Activated naive CD4-positive, alpha-beta T cell (primary cell): ENCODE data around the gene NDUFAF5.

Experiments used
- DNase-seq, 4 experiments: peaks; one replicate each; lab custom pipeline; 2025; lab: John Stamatoyannopoulos, UW

NDUFAF5 gene

DNA sequence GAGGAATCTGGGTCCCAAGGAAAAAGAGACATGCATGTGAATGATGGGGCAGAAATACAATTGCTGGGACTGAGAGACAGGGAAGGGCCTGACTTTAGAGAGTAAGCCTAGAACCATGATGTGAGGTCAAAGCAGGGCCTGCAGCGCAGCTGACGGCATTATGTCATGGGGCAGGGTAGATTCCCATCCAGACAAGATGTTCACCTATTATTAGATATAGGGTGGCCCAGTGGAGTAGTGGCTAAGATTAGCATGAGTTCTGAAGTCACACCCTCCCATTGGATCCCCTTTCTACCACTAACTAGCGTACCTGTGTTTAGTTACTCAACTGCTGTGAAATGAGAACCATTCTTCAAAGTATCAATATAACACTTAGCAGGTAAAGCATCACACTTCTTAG lies 39.6 kb downstream of the NDUFAF5 start:
- DNase-seq = no peak

DNA sequence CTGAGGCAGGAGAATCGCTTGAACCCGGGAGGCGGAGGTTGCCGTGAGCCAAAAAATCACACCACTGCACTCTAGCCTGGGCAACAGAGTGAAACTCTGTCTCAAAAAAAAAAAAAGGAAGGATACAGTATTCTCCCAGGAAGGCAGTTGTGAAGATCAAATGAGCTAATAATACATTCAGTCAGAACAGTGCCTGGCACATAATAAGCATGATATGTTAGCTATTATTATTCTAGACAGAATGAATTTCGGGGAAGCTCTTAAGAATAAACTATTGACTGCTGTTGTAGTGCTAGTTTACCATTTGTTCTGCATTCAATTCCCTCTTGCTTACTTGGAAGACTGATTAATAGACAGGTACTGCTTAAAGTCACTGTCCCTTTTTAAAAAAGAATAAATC lies 40.6 kb downstream of the NDUFAF5 start:
- DNase-seq = no peak

DNA sequence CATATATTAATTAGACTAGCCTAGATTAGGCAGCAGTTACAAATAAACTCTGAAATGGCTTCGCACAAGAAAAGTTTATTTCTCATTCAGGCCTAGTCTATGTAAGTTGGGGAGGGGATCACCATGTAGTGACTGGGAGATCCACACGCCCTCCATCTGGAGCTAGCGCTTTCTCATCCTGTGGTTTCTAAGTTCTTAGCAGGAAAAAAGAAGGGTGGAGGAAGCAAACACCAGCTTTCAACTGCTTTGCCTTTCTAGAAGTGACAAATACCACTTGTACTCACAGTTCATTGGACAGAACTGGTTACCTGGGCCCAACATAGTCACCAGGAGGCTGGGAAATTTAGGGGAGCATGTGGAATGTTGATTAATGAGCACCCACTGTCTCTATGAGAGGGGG lies 46.6 kb downstream of the NDUFAF5 start:
- DNase-seq = no peak

DNA sequence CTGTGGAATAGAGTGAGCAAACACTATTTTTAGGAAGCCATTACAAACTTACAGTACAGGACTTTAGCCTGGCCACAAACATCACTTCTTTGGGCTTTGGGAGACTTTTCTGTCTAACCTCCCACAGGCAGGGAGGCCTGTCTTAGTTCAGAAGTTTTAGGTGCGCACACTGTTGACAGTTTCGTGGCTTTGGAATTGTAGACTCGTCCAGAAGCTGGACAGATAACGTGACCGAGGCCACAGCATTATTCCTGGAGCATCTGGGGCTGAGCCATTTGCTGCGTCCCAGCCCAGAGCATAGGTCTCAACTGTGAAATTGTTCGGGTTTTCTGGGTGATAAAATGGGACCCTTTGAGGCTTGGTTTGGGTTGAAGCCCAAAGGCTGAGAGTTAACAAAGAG lies 53.8 kb downstream of the NDUFAF5 start:
- DNase-seq = no peak

DNA sequence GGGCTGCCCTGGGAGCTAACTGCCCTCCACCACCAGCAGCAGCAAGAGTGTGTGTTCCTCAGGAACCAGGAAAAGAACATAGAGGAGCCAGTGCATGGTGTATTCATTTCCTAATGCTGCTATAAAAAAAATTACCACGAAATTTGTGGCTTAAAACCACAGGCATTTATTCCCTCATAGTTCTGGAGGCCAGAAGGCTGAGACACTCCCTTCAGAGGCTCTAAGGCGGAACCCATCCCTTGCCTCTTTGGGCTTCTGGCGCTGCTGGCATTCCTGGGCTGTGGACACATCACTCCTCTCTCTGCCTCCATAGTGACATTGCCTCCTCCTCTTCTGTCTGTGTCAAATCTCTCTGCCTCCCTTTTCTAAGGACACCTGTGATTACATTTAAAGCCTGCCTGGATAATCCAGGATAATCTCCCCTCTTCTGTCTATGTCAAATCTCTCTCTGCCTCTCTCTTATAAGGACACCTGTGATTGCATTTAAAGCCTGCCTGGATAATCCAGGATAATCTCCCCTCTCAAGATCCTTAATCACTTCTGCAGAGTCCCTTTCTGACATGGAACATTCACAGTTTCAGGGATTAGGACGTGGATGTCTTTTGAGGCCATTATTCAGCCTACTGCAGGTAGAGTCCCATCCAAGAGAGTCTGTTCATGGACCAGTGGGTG lies 54.7 kb downstream of the NDUFAF5 start:
- no peak for DNase-seq

DNA sequence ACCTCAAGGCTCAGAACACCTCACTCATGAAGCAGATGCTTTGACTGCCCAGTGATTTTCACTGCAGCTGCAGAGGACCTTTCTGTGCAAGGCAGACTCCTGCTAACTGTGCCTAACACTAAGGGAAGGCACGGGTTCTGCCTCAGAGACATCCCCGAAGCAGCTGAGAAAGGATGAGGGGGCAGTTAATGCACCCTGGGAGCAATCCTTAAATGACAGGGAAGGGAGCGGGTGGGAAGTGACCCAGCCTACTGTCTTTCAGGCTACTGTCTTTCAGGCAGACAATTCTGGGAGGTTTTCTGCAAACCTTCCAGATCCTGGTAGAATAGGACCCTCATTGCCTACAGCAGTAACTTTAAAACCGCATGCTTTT lies 55.3 kb downstream of the NDUFAF5 start:
- no peak for DNase-seq

DNA sequence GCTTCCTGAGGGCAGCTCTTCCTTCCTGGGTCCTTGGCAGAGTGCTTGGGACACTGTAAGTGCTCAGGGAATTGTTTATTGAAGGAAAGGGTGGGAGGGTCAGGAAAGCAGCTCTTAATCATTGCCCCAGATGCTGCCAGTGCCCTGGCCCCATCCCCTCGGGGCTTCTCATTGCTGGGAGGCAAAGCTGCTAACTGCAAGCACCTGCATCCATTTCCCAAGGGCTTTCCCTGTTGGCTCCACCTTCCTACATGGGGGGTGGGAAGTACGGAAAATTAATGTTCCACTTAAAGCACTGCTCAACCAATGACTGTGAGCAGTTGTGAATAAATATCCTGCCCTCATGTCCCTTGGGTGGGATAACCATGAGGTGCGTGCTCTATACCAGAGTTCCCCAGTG lies 56.4 kb downstream of the NDUFAF5 start:
- no peak for DNase-seq

DNA sequence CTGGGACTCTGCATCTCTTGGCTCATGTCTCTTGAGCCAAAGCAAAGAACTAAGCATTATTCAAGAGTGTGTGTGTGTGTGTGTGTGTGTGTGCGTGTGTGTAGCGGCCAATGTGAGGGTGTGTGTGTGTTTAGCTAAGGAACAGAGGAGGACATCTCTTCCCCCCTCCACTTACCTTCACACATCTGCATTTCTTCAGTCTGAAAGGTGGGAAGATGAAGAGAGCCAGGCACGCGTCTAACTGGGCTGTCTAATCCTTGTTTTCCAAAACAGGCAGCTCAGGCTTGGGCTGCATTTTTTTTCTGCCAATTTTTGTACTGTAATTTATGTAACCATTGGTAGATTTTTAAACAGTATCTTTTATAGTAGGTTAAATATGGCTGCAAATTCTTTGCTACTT lies 59.5 kb downstream of the NDUFAF5 start:
- DNase-seq = no peak

DNA sequence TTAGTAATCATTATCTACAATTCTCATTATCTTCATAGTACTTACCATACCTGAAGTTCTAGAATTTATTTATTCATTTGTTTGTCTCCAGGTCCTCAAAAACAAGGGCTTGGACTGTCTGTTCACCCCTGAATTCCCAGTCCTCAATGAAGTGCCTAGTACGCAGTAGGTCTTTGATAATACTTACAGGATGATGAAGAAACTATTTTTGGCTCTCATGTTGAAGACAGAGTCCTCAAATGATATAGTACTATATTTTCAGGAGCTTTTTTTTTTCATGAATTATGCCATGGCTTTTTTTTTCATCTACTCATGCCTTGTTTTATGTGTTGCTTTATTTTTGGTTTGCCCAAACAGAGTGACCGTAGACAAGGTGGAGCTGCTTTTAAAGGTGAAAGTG lies 66.5 kb downstream of the NDUFAF5 start:
- no peak for DNase-seq

DNA sequence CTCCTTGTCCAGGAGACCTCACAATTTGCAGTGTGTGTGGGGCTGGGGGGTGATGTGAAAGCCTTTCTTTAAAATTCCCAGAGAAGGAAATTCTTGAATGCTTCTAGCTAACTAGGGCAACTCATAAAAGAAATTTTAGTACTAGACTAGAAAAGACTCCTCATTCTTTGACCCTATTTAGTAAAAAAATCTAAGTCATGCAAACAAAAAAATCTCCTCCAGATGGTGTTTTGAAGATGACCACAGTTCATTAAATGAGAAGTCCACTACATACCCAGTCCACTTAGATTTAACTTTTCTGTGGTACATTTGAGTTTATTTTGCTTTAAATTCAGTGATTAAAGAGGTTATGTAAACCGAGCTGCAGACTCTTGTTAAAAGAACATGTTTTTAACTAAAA lies 67.5 kb downstream of the NDUFAF5 start:
- DNase-seq = no peak

DNA sequence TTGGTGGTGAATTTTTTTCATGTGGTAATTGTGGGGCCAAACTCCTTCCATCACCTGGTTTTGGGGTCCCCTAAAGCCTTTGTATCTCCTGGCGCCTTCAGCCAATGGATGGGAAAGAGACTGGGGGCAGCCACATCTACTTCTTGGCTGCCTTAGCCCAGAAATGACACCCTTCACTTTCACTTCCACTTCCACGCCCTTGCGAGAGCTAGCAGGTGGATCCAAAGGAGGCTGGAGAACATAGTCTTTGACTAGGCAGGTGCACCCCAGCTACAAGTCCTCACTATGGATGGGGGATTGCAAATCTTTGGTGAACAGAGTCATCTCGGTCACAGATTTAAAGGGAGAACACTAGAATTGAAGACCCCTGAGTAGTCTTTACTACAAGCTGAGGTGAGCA lies 70.8 kb downstream of the NDUFAF5 start:
- no peak for DNase-seq

DNA sequence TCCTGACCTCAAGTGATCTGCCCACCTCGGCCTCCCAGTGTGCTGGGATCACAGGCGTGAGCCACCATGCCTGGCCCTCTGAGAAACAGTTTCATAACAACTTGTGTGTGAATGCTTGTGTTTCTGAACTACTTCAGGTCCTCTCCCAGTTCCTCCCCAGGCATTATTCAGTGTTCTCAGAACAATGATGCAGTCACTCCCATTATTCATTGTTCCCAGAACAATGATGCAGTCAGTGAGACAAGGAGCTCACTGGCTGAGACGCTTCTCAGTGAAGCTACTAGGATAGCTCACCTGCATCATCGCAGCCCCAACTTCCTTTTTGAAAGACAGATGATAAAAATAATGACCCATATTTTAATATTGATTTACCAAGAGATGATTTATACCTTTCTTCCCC lies 71.5 kb downstream of the NDUFAF5 start:
- DNase-seq = no peak

DNA sequence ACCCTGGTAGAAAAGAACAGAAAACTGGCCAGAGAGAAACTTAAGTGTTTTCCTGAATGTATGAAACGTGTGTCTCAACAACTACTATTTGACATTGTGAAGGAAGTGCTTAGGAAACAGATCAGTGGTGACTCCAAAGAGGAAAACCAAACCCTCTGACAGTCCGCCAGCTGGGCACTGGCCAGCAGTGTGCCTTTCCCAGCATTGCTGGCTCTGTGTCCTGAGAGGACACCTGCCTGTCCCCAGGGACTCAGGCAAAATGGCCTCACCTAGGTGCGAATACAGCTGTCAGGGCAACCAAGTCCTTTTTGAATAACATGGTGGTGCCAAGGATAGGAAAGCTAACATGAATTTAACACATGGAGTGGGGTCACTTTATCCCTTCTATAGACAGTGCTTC lies 72.5 kb downstream of the NDUFAF5 start:
- no peak for DNase-seq

DNA sequence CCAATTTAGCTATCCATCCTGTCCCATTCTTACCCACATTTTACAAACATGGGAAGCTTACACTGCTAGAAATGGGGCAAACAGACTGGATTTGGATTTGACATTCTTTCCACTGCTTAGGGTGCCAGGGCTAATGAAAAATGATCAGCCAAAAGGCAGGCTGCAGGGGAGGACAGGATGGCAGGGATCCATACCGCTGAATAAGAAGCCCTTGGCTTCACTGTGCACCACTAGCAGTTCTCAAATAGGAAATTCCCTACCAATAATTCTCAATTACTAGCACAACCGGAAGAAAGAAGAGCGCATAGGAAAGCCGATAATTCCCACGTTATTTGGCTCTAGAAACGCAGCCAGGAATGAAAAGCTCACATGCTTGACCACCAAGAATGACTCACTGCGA lies 73.1 kb downstream of the NDUFAF5 start:
- no peak for DNase-seq

DNA sequence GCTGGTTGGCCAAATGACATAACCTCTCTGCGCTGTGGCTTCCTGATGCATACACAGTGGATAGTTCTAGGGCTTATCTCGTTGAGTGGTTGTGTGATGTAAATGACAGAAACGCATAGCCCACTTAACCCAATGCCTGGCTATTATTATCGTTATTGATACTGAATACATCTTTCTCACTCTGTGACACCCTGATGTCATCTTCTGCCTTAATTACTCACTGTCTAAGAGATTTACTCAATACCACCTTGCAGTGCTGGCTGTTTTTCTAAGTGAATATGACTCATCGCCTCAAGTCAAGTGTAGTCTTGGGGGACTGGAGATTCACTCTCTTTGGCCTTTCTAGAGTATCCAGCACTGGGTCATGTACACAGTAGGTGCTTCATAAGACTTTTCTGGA lies 73.6 kb downstream of the NDUFAF5 start:
- no peak for DNase-seq

DNA sequence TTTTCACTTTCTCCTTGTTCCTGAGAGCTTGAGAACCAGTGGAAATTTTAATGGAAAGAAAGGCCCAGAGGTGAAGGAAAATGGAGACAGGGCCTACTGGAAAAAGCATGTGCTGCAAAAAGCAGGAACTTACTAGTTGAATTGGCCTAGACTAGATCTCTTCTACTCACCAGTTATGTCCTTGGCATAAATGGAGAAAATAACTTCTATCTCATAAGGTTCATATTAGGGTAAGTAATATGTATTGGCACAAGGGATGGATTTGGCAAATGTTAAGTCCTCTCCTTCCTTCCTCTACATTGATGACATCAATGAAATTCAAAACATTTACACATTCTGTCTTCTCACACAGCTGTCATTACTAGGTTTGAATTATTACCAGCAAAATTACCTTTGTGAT lies 74.0 kb downstream of the NDUFAF5 start:
- DNase-seq = no peak

DNA sequence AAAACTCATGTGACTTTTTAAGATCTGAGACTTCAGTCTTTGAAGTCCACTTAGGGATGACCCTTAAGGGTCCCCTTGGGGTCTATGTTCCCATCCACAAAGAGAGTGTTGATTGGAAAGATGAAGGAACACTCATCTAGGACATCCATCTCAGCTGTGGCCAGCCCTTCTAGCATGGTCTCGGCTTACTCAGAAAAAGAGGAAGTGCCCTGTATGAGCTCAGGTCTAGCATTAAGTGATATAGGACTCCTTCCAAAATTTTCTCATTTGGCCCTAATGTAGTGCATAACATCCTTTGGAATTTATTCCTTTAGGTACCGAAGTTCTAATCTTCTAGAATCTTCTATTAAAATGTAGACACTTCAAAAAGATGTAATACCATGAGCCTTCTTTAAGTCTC lies 77.4 kb downstream of the NDUFAF5 start:
- no peak for DNase-seq

DNA sequence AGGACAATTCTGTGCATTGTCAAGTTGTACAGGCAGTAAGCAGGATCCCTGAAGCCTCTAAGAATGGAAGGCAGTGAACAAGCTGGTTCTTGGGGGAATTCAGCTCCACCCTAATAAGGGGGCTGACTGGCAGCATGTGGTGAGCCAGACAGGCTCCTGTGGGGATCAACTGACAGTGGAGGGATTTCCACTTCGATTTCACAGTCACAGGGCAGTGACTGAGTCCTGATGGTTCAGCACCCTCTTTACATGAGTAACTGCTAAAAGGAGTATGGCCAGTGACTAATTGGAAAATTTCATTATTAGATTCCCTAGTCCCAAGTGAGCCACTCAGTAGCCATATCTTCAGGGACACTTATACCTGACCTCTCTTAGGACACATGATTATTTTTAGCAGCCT lies 78.4 kb downstream of the NDUFAF5 start:
- no peak for DNase-seq

DNA sequence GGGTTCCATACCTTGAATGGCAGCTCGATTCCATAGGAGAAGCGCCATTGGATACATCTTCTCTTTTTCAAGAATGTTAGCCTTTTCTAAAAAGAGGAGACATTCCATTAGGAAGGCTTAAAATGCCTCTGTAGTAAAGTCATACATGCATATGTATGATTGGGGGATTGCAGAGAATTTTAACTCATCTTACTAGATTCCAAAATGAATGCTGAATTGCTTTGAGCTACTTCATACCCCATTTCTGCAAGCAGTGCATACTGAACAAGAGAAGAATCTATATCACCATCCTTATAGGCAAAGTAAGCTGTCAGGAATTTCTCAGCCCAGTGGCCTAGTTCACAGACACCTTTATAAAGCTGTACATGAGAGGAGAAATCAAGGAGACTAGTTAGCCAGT lies 80.3 kb downstream of the NDUFAF5 start:
- DNase-seq = no peak

DNA sequence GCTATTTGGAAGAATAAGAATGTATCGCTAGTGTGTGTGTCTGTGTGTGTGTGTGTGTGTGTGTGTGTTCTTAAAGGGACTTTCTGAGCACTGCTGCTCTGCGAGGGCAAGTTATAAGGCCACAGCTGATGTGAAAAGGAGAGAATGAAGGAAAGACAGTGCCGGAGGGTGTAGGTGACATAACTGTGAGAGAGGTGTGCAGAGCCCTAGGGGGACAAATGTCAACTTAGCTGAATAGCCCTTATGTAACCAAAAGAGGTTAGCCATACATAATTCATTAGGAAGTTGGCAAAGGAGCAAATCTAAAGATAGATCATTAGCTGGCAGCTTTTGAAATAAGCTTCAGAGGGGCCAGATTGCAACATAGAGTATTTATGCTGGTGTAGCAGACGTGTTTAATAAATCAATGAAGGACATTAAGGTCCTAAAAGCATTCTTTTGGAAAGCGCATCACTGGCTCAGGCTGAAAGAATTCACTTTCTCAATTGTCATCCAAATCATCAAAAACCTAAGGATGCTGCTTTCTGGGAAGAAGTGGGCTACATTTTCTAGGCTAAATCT lies 81.0 kb downstream of the NDUFAF5 start:
- DNase-seq = no peak

DNA sequence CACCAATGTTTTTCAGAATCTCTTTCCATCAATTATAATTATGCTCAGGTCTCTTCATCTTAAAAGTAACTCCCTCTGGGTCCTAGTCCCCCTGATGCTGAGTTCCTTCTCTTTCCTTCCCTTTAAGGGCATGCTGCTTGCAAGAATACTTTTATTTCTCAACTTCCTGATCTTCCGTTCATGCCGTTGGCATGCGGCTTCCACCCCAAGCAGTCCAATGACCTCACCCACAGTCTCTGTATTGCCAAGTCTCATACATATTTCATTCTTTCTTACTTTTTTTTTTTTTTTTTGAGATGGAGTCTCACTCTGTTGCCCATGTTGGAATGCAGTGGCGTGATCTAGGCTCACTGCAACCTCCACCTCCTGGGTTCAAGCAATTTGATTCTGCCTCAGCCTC lies 83.5 kb downstream of the NDUFAF5 start:
- no peak for DNase-seq

DNA sequence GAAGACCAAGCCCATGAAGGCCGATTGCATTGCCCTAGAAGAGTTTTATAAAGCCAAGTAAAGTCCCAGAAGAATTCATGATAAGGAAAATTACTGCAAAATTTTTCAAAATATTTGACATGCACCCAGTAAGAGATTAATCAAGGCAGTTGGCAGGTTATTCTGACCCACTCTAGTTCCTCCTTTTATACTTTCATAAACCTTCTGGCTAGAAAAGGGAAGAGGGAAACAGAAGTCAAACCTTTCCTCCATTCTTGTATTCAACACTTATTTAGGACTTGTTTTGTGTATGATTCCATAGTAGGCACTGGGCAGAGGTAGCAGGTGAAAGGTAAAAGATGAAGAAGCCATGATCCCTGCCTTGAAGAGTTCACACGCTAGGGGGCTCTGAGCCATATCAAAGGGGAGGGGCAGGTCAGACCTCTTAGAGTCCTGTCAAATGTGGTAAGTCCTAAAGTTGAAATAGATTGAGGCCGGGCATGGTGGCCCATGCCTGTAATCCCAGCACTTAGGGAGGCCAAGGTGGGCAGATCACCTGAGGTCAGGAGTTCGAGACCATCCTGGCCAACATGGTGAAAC lies 85.4 kb downstream of the NDUFAF5 start:
- DNase-seq = no peak
